IgD-negative memory B cell (primary cell): Measurements from ENCODE around the gene OR1K1. TPM values are rescaled to one million over a fixed set of nuclear protein-coding genes. Genes with fewer than 3 reads are reported as not detected.
"Not testable (repeated sequence)": the region's sequence is repeated elsewhere in the genome, so short reads cannot be mapped to it uniquely, and the experiment has no call there.

Source experiments
- H3K27ac Mint-ChIP-seq, 3 donors: one replicate each; pipeline ENCODE4 v1.8.0; 2020 to 2022; ENCODE audit warnings: mild to moderate bottlenecking in 3 of 3, mixed read lengths in 3 of 3, moderate library complexity in 1 of 3
- H3K27me3 Mint-ChIP-seq: one replicate; pipeline ENCODE4 v1.8.0; 2021; ENCODE audit warnings: mixed read lengths
- H3K36me3 Mint-ChIP-seq: one replicate; pipeline ENCODE4 v1.8.0; 2020; ENCODE audit warnings: mild to moderate bottlenecking, mixed read lengths
- H3K4me1 Mint-ChIP-seq, 3 donors: one replicate each; pipeline ENCODE4 v1.8.0; 2020 to 2022; ENCODE audit warnings: mixed read lengths in 3 of 3, mild to moderate bottlenecking in 1 of 3
- H3K4me3 Mint-ChIP-seq, 4 donors: one replicate each; pipeline ENCODE4 v1.8.0; 2020 to 2022; ENCODE audit warnings: mild to moderate bottlenecking in 4 of 4, mixed read lengths in 4 of 4, moderate library complexity in 3 of 4
- H3K9me3 Mint-ChIP-seq, 3 donors: one replicate each; pipeline ENCODE4 v1.8.0; 2020 to 2021; ENCODE audit warnings: mixed read lengths in 3 of 3, mild to moderate bottlenecking in 1 of 3
- polyA plus RNA-seq: library from polyadenylated mRNA; unstranded; fragments of 300-500 nt; fragmentation: Illumina TruSeq; gene quantifications from one replicate; pipeline ENCODE4 v1.2.3, GENCODE V29; 2021

The OR1K1 gene
- polyA plus RNA-seq, 1 donor from 2014 or later = not detected

DNA sequence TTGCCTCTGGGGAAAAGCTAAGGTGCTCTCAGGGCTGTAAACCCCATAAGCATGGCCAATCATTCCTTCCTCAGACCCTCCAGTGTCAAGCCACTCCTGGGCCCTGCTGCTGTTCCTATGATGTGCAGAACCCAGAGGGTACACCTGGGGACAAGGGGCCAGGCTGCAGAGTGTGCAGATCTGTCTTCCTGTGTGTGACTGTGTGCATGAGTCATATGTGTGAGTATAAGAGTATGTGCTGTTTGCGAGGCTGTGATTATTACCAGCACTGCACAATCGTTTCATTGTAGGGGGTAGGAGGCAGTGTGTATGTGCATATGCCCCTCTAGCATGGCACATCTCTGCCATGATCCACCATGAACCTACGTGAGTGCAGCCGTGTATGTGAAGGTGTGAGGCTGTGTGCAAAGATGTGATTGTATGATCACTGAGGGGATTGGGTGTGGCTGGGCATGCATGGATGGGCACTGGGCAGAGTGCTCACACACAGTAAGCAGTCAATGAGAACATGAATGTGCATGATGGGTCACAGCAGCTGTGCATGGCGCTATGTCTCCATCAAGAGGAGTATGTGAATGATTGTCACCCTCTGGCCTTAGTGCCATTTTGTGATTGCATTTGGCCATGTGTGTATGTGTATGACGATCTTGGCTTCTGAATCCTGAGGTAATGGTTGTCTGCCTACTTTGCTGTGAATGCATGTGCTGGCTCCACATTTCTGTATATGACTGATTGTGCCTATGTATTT is 2.4 kb upstream of the OR1K1 start:
- H3K4me3 Mint-ChIP-seq = no peak overlapping the region

DNA sequence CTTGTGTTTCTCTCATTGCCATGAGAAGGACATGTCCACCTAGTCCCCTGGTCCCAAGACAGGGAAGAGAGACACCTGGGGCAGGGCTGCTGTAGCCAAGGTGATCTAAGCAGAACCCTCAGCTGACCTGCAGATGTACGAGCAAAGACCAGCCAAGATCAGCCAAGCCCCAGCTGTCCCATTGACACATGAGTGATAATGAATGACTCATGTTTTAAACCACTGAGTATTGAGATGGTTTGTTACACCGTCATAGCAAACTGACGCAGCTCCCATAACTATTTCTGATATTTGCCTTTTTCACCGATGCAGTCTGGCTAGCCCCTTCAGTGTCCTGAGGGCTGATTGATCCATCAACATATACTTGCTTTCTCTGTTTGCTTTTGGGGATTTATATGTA is 6.7 kb downstream of the OR1K1 start:
- Mint-ChIP-seq H3K4me3 (no peak overlapping the region), H3K9me3 (no peaks in the 10 kb centered on the region), H3K27me3 (no peaks in the 10 kb centered on the region), H3K36me3 (peaks cover 1% of the 10 kb centered on the region), H3K27ac (no peak overlapping the region), H3K4me1 (no peaks in the 10 kb centered on the region)

More for the DNA sequence above, 2.4 kb upstream of the OR1K1 start:
- no peak overlapping the region for H3K27ac Mint-ChIP-seq
- H3K36me3 Mint-ChIP-seq = peaks cover 10% of the 10 kb centered on the region
- no peaks in the 10 kb centered on the region for H3K9me3 Mint-ChIP-seq
- no peaks in the 10 kb centered on the region for H3K27me3 Mint-ChIP-seq
- peaks cover 0 to 4% (median 2%) of the 10 kb centered on the region in 3 donors for H3K4me1 Mint-ChIP-seq

DNA sequence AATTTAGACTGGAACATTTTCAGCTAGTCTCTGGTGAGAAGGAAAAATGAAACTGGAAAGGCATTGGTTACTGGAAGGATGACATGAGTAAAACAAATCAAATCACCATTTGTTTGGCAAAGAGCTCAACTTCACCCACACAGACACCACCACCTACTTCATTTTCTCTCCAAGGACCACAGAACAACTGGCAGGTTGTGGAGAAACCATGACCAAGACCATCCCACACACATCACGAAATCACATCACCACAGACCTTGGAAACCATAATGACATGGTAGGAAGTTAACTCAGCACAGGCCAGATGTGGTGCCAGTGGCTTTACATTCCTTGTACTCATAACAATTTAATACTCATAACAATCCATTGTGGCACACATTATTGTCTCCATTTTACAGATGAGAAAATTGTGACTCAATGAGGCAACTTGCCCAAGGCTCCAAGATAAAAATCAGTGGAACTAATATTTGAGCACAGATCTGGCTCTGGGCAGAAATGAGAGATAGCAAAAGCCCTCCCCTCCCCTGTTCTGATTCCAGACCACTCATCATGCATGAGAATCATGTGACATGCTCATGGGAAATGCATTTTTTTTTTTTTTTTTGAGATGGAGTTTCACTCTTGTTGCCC is 7.5 kb downstream of the OR1K1 start:
- H3K27me3 Mint-ChIP-seq = no peaks in the 10 kb centered on the region
- no peaks in the 10 kb centered on the region for H3K36me3 Mint-ChIP-seq
- H3K4me3 Mint-ChIP-seq = no peak overlapping the region
- H3K9me3 Mint-ChIP-seq = no peaks in the 10 kb centered on the region
- H3K27ac Mint-ChIP-seq = no peak overlapping the region
- H3K4me1 Mint-ChIP-seq = no peaks in the 10 kb centered on the region

DNA sequence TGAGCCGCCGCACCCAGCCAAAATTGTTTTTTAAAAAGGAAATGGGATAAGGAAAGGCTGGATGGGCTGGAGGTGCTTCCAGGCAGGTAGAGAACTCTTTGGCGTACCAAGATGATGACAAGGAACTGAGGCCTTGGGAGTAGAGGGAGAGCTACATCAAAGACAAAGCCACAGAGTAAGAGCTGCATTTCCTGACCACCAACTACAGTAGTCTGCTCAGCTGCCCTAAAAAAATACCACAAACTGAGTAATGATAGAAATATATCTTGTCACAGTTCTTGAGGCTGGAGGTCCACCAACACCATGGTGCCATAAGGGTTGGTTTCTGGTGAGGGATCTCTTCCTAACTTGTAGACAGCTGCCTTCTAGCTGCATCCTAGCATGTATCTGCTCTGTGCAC is 8.2 kb downstream of the OR1K1 start:
- Mint-ChIP-seq H3K36me3 (no peaks in the 10 kb centered on the region), H3K9me3 (no peaks in the 10 kb centered on the region), H3K4me1 (no peaks in the 10 kb centered on the region), H3K4me3 (no peak overlapping the region), H3K27ac (no peak overlapping the region), H3K27me3 (no peaks in the 10 kb centered on the region)

DNA sequence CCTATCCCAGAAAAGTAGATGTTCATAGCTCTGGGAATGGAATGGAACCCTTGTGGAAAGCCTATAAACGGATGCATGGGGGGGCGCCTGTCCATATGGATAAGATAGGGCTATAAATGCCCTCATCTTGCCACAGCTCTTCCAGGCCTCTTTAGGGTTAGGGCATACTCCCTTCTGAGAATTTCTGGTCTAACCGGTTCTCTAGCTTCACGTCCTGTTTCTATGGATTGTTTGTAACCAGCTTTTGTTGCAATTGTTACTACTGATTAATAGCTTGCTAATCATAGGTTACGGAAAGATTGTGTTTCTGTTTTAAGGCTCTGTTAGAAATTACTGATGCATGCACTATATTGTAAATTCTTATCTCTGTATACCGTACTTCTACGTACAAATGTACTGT is 9.3 kb downstream of the OR1K1 start:
- H3K27ac Mint-ChIP-seq, H3K36me3 Mint-ChIP-seq, H3K4me3 Mint-ChIP-seq, H3K27me3 Mint-ChIP-seq, H3K4me1 Mint-ChIP-seq, H3K9me3 Mint-ChIP-seq: not testable (repeated sequence)

DNA sequence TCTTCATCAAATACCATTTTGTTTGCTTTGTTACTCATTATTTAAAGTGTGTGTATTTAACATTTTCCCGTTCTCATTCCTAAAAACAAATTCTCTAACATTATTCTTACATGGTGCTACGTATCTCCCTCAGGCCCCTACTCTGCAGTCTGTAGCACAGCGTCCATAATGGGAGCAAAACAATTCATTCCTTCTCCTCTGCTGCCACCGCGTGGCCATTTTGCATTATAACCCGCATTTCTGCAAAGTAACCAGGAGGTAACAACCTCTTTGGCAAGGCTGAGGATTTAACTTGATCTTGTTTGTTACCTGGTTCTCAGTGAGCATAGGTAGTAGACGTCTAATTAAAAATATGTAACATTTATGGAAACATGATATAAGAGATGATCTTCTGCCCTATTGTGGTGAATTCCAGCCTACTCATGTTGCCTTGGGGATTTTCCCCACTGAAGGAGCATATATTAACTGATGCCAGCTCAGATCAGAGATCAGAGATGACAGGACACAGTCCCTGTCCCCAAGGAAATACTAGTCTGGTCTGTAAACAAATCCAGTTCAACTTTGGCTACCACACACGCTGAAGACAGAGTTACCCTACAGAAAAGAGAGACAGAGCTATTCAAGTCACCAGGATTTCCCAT is 10.5 kb downstream of the OR1K1 start:
- Mint-ChIP-seq H3K36me3 (peaks cover 3% of the 10 kb centered on the region), H3K4me1 (peaks cover 0 to 7% (median 1%) of the 10 kb centered on the region in 3 donors), H3K27me3 (no peaks in the 10 kb centered on the region), H3K4me3 (no peak overlapping the region), H3K27ac (no peak overlapping the region), H3K9me3 (no peaks in the 10 kb centered on the region)

DNA sequence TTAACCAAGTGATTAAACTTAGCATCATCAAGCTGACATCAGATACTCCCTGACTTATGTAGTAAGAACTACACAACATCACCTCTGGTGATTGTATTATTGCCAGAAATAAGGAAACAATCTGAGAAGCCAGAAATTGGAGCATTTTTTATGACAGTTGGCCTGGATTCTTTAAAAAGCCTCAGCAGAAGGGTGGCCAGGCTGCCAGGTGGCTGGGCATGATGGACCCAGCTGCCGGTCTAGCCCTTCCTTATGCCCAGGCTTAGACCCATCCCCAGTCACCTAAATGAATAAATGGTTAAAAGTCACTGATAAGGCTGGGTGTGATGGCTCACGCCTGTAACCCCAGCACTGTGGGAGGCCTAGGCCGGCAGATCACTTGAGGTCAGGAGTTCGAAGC is 12.8 kb downstream of the OR1K1 start:
- H3K4me1 Mint-ChIP-seq = peaks cover 7 to 9% (median 9%) of the 10 kb centered on the region in 3 donors
- H3K27me3 Mint-ChIP-seq = no peaks in the 10 kb centered on the region
- H3K36me3 Mint-ChIP-seq = peaks cover 4% of the 10 kb centered on the region
- no peaks in the 10 kb centered on the region for H3K9me3 Mint-ChIP-seq
- H3K27ac Mint-ChIP-seq = no peak overlapping the region
- no peak overlapping the region for H3K4me3 Mint-ChIP-seq

DNA sequence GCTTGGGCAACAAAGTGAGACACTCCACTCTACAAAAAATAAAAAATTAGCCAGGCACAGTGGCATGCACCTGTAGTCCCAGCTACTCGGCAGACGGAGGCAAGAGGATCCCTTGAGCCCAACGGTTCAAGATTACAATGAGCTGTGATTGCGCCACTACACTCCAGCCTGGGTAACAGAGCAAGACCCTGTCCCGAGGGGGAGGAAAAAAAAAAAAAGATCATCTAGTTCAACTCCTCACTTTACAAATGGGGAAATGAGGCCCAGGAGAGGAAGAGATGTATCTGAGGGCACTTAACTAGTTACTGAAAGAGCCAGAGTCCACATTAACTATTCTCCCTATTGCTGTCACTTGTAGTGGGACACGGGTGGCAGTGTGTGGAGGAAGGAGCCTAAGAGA is 14.6 kb downstream of the OR1K1 start:
- Mint-ChIP-seq H3K9me3 (no peaks in the 10 kb centered on the region), H3K27ac (peak overlapping the region in 2 of 3 donors; percentile 32 to 41), H3K4me1 (peaks cover 7 to 9% (median 9%) of the 10 kb centered on the region in 3 donors), H3K27me3 (no peaks in the 10 kb centered on the region), H3K36me3 (peaks cover 4% of the 10 kb centered on the region), H3K4me3 (no peak overlapping the region)

DNA sequence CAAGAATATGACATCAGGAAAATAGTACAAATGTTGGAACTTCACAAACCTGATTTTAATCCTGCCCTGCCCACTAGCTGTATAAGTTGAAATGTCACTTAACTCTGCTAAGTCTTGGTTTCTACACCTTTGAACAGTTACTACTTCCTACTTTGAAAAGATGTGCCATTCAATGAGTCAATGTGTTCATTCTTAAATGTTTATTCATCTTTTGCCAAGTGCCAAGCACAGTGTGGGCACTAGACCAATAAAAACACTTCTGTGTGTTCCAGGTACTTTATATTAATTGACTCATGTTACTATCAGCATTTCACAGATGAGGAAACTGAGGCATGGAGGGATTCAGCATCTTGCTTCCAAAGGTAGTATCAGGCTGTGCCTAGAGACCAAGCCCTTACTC is 15.6 kb downstream of the OR1K1 start:
- H3K4me1 Mint-ChIP-seq = peaks cover 9% of the 10 kb centered on the region in 3 donors
- no peak overlapping the region for H3K4me3 Mint-ChIP-seq
- H3K36me3 Mint-ChIP-seq = peaks cover 7% of the 10 kb centered on the region
- no peaks in the 10 kb centered on the region for H3K27me3 Mint-ChIP-seq
- no peaks in the 10 kb centered on the region for H3K9me3 Mint-ChIP-seq
- peak overlapping the region in 2 of 3 donors; percentile 14 to 37 for H3K27ac Mint-ChIP-seq

DNA sequence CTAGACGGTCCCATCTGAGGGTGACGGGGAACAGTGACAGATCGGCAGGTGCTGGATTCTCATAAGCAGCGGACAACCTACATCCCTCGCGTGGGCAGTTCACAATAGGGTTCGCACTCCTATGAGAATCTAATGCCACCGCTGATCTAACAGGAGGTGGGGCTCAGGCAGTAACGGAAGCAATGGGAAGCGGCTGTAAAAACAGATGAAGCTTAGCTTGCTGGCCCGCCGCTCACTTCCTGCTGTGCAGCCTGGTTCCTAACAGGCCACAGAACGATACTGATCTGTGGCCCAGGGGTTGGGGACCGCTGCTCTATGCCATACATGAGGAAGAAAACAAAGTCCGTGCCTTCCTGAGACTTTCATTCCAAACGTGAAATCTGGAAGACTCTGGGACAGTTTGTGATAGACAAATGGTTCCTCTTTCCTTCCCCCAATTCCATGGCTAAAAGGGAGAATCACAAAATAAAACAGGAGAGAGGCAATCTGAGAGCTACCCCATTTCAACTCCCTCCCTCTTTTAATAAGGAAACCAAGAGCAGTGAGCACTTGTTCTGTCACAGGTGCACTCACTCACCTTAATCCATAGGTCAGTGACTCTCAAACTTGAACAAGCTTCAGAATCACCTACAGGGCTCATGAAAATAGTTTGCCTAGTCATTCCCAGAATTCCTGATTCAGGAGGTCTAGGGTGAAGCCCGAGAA is 16.4 kb downstream of the OR1K1 start:
- Mint-ChIP-seq H3K27ac (peak overlapping the region in 2 of 3 donors; percentile 64 to 67), H3K4me1 (peaks cover 9 to 12% (median 9%) of the 10 kb centered on the region in 3 donors), H3K36me3 (peaks cover 7% of the 10 kb centered on the region), H3K27me3 (no peaks in the 10 kb centered on the region), H3K4me3 (peak overlapping the region in 2 of 4 donors; percentile 41 to 74), H3K9me3 (no peaks in the 10 kb centered on the region)

DNA sequence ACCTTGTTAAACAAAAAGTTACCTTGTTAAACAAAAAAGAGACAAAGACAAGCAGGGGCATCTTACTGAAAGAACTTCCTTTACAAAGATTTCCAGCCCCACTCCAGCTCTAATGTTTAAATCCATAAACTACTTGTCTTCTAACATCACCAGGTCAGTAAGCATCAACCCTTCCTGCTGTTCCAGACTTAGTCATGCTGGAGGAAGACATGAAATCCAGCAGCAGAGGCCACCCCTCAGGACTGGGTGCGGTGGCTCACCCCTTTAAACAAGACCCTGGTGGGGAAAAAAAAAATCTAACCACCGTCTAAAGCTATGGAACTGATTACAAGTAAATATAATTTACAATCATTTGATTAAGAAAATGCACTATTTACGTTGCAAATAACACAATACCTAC is 19.4 kb downstream of the OR1K1 start:
- H3K4me1 Mint-ChIP-seq = peaks cover 15 to 20% (median 15%) of the 10 kb centered on the region in 3 donors
- no peak overlapping the region for H3K27ac Mint-ChIP-seq
- peaks cover 7% of the 10 kb centered on the region for H3K36me3 Mint-ChIP-seq
- H3K9me3 Mint-ChIP-seq = no peaks in the 10 kb centered on the region
- no peaks in the 10 kb centered on the region for H3K27me3 Mint-ChIP-seq
- no peak overlapping the region for H3K4me3 Mint-ChIP-seq

DNA sequence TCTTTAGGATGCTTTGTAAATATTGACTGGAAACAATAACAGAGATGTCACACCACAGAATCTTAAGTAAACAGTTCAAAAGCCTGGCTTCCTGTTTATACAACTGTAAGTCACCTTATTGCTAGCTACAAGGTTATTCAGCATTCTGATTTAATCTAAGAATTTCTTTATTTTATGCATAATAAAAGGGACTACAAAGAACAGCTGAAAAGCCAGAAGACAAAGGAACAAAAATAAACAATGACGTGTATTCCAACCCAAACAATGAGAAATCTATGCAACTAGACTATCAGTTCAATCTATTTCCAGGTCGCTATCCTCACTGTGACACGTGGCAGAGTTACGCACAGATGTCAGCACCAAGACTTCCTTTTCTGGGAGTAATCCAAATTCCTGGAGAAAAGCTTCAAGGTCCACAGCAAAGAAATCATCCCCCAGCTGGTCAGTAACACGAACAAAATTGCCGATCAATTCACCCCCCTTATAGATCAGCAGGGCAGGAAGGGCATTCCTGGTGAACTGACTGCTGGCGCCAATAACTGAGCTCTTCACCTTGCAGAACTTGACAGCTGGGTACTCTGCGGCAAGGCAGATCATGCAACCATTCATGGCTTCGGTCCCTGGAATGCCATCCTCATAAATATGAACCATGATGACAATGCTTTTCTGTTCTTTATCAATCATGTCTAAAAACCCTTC is 20.0 kb downstream of the OR1K1 start:
- Mint-ChIP-seq H3K36me3 (peaks cover 8% of the 10 kb centered on the region), H3K27ac (peak overlapping the region in 1 of 3 donors; percentile 67), H3K4me3 (no peak overlapping the region), H3K27me3 (no peaks in the 10 kb centered on the region), H3K4me1 (peaks cover 10 to 20% (median 18%) of the 10 kb centered on the region in 3 donors), H3K9me3 (no peaks in the 10 kb centered on the region)

DNA sequence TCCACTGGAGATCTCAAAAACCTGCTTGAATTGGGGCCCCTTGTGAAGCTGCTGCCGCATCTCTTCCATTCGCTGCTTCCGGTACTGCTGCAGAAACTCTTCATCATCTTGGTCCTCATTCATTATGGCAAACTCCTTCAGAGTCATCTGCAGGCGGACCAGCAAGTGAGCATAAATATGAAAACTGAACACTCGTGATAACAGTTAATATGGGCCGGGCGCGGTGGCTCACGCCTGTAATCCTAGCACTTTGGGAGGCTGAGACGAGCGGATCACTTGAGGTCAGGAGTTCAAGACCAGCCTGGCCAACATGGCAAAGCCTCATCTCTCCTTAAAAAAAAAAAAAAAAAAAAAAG is 20.5 kb downstream of the OR1K1 start:
- Mint-ChIP-seq H3K27me3 (no peaks in the 10 kb centered on the region), H3K9me3 (no peaks in the 10 kb centered on the region), H3K36me3 (peaks cover 6% of the 10 kb centered on the region), H3K4me3 (no peak overlapping the region), H3K4me1 (peaks cover 7 to 20% (median 18%) of the 10 kb centered on the region in 3 donors), H3K27ac (peak overlapping the region in 1 of 3 donors; percentile 67)

DNA sequence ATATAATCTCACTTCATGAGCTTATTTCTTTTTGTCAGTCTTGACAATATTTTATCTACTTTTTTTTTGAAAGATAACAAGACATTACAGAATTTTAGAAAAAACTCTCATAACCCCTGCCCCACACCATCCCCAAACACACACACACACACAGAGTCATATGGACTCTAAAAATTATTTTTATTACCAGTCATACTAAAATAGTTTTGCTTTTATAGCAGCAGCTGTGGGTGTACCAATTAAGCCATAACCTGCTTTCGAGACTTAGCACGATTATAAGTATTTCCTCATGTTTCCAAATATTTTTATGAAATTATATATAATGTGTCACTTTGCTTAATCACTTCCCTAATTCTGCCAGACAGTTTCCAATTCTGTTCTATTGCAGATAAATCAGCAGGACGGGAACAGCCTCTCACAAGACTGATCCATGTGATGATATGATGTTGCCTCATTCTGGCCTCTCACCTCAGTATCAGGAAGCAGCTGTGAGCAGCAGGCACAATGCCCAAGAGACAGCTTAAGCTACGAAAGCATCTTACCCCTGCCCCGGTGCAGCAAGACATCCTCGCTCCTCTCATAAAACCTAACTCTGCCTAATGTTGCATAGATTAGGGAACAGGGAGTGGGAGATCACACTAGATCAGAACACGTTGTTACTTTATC is 21.5 kb downstream of the OR1K1 start:
- Mint-ChIP-seq H3K9me3 (no peaks in the 10 kb centered on the region), H3K36me3 (peaks cover 6% of the 10 kb centered on the region), H3K4me1 (peaks cover 8 to 17% (median 11%) of the 10 kb centered on the region in 3 donors), H3K27ac (peak overlapping the region in 2 of 3 donors; percentile 52 to 59), H3K27me3 (no peaks in the 10 kb centered on the region), H3K4me3 (no peak overlapping the region)
